GM21723 (cell line): ENCODE data around the gene TRIM69.

ENCODE experiments used
- ATAC-seq: cut with Tn5 transposase; IDR thresholded peaks from one replicate; pipeline ENCODE4 v1.9.1; 2021; ENCODE audit warnings: mild to moderate bottlenecking, moderate library complexity; ENCODE audit not compliant: unreplicated experiment

The TRIM69 gene

GRCh38 chr15:44801797-44802196, 65.5 kb downstream of the TRIM69 start:
- no peak for ATAC-seq

- ATAC-seq: no peak
These were observed 66.0 kb downstream of the TRIM69 start for GRCh38 chr15:44802336-44802735.

DNA sequence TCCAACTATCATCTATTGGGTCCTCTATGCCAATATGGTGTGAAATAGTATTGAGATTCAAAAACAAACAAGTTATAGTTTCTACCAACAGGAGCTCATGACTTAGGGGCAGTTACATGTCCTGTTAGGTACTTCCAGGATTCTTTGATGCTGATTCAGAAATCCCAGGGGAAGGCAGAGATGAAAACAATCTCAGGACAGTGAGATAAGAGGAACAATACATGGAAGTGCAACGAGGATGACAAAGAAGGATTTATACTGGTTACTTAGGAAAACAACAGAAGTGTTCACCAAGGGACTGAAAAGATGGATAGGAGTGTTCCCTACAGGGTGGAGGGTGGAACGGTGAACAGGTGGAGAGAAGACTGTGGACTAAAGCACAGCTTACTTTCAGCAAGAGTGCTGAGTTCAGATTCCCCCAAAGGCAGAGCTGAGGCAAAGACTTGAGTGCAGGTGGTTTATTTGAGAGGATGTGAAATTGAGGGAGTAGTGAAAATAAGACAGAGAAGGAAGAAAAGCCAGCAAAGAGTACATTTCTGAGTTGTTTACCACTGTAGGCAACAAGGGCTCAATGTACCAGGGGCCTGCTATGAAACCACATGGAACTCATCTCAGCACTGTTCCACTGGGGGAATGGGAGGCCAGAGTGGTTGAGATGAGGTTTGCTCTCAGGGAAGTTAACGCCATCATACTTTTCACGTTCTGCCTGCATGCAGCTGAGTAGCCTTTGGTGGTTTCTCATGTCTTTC, 68.1 kb downstream of the TRIM69 start:
- no peak for ATAC-seq

GRCh38 chr15:44808557-44808956, 72.2 kb downstream of the TRIM69 start:
- no peak for ATAC-seq

GRCh38 chr15:44810237-44810636, 73.9 kb downstream of the TRIM69 start:
- ATAC-seq: no peak

- no peak for ATAC-seq
These were observed 75.0 kb downstream of the TRIM69 start for GRCh38 chr15:44811337-44811736.

- no peak for ATAC-seq
These were observed 75.7 kb downstream of the TRIM69 start for GRCh38 chr15:44812029-44812517.

GRCh38 chr15:44813231-44813630, 76.9 kb downstream of the TRIM69 start:
- no peak for ATAC-seq
